GM19438 (cell line): ENCODE data around the gene TCFL5.
"Not testable (repeated sequence)": the region's sequence is repeated elsewhere in the genome, so short reads cannot be mapped to it uniquely, and the experiment has no call there.

Experiments
- ATAC-seq: cut with Tn5 transposase; IDR thresholded peaks from one replicate; pipeline ENCODE4 v1.9.1; 2021; ENCODE audit warnings: low read depth; ENCODE audit not compliant: unreplicated experiment

Gene TCFL5

DNA sequence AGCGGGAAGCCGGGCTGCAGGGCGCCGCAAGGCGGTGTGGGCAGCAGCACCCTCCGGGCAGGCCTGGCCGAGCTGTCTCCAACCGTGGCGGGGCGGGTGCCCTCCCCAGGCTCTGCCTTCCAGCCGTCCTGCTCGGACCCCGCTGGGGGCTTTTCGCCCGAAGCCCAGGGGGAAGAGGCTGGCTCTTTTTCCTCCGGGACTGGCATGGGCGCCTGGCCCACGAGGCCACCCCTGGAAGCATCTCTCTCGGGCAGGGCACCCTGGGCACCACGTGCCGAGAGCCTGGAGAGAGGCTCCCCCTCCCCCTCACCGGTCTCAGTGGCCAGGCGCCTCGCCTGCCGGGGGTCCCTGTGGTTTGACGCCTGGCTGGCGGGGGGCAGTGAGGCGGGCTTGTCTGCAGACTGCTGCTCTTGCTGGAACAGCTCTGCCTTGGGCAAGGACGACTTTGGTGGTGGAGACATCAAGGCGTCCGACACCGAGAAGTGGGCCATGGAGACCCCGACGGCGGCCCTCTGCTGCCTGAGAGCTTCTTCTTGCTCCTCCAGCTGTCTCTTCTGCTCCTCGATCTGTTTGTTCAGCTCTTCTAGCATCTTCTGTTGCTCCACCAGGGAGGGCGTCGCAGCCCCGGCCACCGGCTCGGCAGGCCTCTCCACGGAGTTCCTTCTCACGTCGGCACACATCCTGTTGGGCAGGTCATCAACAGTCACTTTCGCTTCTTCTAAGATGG is 19.5 kb upstream of the TCFL5 start:
- no peak for ATAC-seq

DNA sequence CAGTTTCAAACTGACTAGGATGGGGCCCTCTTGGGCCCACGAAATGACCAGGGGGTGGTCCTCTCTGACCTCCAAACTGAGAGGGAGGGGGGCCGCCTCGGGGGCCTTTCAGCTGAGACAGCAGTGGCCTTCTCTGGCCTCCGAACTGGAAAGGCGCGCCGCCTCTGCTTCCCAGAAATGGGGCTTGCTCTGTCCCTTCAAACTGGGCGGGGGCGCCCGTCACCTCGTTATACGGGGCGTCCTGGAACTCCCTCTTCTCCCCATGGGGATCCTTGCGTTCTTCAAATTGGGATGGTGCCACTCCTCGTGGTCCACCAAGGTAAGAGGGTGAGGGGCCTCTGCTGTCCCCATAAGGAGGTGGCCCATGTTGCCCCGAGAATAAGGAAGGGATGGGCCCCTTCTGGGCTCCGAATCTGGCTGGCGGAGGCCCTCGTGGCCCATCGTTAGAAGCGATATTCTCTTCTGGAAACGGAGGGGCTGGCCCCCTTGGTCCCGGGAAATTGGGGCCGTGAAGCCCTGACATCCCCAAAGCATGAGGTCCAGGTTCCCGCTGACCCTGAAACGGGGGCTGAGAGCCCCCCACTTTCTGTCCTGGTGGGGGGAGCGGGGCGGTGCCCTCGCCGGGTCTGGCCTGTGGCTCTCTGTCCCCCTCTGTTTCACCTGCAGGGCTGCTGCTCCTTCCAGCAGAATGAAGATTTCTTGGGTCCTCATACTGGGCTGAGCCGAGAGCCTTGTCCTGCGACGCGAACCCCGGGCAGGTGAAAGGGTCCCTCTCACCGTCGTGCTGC is 18.7 kb upstream of the TCFL5 start:
- ATAC-seq = no peak

DNA sequence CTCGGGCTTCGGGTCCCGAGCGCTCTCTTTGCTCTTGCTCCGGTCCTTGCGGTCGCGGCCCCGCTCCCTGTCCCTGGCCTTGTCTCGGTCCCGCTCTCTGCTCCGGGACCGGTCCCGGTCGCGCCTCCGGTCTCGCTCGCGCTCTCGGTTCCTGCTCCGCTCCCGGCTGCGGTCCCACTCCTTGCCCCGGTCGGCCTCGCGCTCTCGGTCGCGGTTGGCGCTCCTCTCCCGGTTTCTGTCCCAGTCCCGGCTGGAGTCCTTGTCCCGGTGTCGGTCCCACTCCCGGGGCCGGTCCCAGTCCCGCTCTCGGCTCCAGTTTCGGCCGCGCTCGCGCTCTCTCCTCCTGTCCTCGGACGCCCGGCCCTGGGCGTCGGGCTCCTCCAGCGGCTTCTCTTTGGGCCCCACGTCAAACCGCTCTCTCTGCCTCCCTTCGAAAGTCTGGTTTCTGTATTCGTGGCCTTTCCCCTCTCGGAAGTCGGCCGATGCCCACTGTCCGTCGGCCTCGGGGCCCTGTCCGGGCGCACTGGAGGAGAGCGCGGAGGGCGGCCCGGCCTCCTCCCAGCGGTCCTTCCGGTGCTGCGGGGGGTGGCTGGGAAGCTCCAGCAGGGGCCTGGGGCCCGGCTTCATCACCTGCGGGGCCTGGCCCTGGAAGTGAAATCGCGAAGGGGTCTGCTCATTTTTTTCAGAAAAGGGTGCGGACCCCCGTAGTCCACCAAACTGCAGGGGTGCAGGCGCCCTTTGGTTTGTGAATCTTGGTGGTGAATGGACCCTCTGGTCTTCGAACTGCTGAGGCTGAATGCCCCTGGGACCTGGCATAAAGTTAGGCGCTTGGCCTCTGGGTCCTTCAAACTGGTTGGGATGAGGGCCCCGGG is 17.9 kb upstream of the TCFL5 start:
- ATAC-seq = no peak

DNA sequence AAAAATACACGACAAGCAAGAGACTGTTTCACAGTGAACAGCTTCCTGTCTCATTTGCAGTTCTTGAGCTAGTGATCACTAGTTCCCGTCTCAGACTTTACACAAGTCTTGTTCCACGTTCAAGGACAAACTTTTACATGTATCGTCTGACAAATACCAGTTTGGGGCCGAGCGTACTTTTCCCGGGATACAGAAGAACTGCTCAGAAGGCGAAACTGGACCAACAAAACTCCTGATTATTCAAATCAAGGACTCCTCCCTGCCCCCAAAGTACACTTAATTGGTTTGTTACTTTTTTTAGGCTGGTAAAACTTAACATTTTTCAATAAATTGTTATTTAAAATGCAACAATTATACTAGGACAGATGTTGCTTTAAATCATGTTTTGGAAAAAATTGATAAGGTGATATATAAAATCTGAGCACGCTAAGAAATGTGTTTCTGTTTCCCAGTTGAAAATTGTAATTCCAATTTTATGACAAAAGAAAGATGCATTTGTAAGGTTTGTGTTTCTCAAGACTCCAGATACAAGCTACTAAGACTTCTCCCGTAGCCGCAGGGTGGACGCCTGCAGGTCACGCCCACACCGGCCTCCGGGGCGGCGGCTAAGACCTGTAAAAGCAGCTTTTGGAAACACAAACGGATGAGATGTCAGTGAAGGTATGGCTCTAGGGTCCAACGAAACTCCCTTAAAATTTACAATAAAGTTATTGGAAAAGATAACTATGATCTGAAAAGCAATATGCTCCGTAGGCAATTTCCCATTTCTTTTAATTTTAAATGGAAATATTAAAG is 16.8 kb upstream of the TCFL5 start:
- no peak for ATAC-seq

DNA sequence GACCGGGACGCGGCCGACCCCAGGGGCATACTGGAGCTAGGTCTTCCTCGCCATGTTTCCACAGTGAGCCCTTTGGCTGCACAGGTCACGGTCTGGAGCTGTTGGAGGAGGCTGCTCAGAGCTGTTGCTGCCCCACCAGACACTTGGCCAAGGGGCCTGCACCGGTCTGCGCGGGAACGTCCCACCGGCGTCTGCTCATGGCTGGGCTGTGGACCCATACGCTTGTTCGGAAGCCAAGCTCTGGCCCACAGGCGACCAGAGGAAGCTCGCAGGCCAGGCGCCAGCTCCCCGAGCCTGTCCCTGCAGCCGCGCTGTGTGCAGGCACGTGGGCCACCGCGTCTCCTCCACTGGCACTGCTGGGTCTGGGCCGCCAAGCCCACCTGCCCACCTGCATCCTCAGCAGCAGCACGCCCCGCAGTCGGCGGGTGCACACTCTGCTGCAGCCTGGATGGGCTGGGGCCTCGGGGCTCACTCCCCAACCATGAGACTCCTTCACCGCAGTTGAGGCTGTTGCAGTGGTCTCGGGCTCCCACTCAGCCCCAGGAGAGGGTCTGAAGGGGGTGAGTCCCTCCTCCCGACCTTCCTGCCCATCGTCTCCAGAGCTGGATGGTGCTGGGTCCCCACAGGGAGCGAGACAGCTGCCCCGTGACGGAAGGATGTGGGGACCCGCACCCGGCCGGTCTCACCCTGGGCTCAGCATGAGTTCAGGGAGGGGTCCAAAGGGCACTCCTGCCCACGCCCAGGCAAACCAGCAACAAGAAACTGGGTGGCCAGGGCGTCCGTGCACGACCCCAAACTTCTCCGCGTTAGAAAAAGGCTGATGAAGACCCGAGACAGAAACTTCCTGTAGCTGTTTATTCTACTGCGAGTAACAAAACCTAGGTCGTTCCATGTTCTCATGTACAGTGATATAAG is 15.5 kb upstream of the TCFL5 start:
- no peak for ATAC-seq

DNA sequence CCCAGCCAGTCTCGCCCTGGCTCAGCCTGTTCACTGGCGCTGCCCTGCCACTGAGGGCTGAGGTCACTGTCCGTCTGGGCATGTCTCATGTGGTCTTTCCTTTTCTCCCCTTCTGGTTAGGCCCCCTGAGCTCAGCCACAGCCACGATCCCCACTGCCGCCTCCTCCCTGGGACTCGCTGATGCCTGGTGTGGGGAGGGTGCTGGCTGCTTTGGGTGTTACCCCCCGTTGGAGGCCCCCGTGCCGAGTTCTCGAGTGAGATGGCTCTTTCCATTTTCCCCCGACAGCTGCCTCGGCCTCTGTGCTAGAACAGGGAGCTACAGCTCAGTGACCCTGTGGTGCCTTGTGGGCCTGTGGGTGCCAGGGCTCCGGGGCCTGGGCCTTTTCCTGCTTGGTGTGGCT is 14.9 kb upstream of the TCFL5 start:
- ATAC-seq = no peak

DNA sequence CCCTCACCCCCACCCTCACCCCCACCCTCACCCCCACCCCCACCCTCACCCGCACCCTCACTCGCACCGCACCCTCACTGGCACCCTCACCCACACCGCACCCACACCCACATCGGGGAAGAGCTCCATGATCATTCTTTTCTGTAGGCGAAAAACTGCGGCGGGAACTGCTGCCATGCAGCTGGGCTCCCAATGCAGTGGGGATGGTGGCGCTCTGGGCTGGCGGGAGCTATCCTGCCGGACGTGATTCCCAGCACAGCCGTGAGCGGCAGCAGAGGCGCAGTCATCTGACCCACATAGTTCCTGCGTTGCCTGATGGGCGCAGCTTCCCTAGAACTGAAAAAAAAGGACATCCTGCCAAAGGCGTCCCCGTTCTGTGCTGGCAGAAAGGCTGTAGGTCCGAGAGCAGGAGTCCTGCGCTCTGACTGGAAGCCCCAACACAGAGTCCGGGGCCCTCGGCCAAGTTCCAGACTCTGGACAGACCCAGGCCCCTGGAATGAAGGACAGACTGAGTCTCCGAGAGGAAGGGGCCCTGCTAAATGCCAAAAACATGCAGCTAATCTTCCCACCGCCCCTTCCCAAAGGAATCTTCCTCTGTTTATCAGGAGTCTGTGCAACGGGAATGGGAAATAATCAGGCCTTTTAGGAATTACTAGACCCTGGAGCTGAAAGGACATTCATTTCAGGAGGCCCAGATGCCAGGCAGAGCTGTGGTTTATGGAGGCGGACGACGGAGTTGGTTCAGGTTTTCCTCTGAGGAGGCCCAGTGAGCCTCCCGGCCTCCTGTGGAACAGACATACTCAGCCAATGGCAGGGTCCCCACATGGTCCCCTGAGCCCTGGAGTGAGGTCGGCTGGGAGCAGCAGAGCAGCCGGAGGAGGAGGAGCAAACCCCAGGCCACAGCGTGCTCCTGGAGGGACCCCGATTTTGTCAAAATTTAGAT is 14.1 kb upstream of the TCFL5 start:
- no peak for ATAC-seq

DNA sequence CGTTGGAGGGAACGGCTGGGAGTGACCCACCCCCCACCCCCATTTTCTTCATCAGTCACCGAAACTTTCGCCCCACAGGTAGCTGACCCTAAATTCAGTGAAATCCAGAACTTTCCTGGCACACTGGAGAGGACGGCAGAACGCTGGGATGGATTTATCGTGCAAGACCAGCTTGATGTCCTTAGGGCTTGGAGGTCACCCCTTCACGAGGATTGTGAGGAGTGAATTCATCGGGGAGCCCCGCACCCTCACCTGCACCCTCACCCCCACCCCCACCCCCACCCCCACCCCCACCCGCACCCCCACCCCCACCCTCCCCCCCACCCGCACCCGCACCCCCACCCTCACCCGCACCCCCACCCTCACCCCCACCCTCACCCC is 13.3 kb upstream of the TCFL5 start:
- no peak for ATAC-seq

DNA sequence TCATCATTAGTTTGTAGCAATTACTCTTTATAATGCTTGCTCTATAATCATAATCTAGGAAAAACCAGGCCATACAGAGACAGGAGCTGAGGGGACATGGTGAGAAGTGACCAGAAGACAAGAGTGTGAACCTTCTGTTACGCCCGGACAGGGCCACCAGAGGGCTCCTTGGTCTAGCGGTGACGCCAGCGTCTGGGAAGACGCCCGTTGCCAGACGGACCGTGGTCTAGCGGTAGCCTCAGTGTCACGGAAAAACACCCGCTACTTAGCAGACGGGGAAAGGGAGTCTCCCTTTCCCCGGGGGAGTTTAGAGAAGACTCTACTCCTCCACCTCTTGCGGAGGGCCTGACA is 12.0 kb upstream of the TCFL5 start:
- not testable (repeated sequence) for ATAC-seq

DNA sequence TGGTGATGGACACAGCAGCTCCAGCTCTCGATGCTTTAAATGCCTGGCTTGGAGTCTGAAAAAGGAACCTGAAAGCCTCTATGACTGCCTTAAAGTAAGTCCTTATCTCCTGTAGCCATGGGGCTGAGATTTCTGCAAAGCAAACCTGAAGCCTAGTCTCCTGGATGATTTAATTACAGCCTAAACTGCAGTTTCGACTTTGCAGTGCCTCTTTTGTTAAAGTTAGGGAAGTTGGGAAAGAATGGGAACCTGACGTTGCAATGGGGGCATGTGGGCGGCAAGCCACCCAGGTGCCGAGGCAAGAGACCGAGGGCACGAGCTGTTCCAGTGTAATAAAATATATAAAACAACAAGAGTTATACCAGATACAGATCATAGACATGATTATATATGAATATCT is 11.7 kb upstream of the TCFL5 start:
- no peak for ATAC-seq

DNA sequence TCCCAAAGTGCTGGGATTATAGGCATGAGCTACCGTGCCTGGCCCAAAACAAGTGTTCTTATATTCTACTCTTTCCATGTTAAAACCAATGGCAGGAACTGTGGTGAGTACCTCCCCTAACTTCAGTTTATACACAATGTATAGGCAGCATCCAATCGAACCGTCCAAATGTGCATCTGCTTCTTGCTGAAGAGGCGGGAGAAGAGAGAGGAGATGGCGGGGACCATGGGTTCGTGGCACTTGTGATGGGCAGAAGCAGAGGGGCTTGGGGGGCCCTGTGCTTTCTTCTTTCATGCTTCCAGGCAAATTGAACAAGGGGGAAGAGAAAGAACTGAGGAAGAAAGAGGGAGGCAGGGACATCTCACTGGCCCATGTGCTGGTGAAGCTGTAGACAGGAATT is 11.2 kb upstream of the TCFL5 start:
- ATAC-seq = no peak

DNA sequence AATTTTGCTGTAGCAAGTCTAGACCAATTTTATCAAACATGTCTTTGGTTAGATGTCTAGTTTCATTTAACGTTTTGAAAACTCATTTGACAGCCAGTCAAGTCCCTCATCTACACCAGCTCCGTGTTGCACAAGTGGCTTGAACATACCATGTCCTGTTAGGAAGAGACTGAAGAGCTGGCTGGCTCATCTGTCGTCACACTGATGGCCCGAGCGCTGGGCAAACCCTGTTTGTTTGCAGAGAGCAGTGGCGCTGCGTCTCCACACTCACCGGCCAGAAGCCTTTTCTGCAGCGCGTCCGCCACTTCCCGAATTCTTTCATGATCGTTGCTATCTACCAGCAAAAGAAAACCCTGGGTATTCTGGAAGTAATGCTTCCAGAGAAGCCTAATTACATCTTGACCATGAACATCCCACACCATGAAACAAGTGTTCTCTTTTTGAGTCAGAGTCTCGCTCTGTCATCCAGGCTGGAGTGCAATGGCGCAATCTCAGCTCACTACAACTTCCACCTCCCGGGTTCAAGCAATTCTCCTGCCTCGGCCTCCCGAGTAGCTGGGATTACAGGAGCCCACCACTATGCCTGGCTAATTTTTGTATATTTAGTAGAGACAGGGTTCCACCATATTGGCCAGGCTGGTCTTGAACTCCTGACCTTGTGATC is 10.7 kb upstream of the TCFL5 start:
- ATAC-seq = no peak

DNA sequence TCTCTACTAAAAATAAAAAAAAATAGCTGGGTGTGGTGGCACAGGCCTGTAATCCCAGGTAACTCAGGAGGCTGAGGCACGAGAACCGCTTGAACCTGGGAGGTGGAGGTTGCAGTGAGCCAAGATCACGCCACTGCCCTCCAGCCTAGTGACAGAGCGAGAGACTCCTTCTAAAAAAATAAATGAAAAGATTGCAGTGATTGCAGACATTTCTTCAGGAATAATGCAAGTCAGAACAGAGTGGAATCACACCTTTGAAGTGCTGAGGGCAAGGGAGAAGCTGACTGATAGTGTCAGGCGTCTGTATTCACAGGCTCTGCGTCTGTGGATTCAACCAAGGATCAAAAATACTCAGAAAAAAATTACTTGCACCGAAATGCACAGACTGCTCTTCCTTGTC is 2.6 kb upstream of the TCFL5 start:
- ATAC-seq = no peak

DNA sequence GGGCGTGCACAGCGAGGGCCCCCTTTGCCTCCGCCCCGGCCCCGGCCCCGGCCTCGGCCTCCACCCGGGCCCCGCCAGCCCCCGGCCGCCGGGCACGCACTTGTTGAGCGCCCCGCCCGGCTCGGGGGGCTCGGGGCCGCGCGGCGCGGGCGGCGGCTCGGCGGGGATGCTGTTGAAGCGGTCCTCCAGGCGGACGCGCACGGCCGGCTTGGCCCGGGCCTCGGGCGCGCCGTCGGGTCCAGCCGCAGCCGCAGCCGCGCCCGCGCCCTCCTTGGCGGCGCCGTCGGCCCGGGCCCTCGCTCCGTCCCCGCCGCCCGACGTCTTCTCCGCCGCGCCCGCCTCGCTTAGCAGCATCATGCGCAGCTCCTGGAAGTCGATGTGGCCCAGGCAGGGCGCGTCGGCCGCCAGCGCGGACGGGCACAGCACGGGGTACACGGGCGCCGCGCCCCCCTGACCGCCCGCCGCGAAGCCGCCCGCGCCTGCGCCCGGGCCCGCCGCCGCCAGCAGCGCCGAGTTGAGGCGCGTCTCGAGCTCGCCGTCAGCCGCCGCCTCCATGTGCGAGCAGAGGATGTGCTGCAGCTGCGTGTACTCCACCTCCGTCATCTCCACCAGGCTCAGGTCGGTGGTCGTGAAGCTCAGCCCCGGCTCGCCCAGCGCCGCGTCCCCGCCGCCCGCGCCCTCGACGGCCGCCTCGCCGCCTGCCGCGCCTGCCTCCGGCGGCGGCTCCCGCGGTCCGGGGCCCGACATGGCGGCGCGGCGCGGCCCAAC is 514 bp downstream of the TCFL5 start:
- no peak for ATAC-seq

DNA sequence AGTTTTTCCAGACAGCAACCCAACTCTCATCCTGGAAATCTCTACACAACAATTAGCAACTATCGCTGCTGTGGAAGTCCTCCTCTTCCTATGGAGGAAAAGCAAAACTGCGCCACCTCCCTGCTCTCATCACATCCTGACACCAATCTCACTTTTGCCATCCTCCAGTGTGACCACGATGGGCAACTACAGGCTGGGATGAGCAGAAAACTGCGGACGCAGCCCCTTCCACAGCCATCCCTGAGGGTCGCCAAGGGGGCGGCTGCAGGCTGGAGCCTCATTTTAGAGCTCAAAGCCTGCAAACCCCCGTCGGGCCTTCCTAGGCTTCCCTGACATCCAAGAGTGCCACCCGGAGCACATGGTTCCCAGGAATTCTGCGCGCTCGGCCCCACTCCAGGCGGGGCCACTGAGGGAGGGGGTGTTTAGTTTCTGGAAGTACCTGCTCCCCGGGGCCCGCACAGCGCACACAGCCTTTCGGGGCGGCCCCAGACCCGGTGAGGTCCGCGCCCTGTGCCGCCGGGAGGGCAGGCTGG is 1.2 kb downstream of the TCFL5 start:
- no peak for ATAC-seq

DNA sequence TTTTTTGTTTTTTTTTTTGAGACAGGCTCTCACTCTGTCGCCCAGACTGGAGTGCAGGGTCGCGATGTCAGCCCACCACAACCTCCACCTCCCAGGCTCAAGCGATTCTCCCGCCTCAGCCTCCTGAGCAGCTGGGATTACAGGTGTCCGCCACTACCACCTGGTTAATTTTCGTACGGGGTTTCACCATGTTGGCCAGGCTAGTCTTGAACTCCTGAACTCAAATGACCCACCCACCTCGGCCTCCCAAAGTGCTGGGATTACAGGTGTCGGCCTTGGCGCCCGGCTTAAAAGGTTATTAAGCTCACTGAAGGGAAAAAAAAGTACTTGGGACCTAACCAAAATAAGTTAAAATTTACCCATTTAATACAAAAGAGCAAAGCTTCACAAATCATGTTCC is 1.9 kb downstream of the TCFL5 start:
- ATAC-seq = no peak
